Right lobe of liver (tissue), 6 donors: Measurements from ENCODE around the gene TSPAN14. TPM values are rescaled to one million over a fixed set of nuclear protein-coding genes. Genes with fewer than 3 reads are reported as not detected.

Experiments
- ATAC-seq, 4 donors: fragments of 200-7000 bp; cut with Tn5 transposase; one replicate each; pipeline ENCODE4 v1.9.1; 2020; ENCODE audit warnings: mild to moderate bottlenecking in 4 of 4, moderate library complexity in 4 of 4
- DNase-seq, 3 donors: peaks; one replicate each; pipeline ENCODE4 v3.0.0-alpha.2; 2020
- H3K27ac ChIP-seq, 3 donors: fragments of 200-600 bp; one replicate each; pipeline ENCODE4 v1.8.0; 2022
- H3K27me3 ChIP-seq, 2 donors: fragments of 200-600 bp; one replicate each; pipeline ENCODE4 v1.8.0; 2022
- H3K36me3 ChIP-seq, 4 donors: fragments of 200-600 bp; sonication (generic) in 1 of 4; one replicate each; pipeline versions ENCODE4 v1.5.1 to v1.8.0; 2017 to 2022; ENCODE audit warnings: control low read depth in 1 of 4
- H3K4me1 ChIP-seq, 4 donors: fragments of 200-600 bp; sonication (generic) in 1 of 4; one replicate each; pipeline versions ENCODE4 v1.5.1 to v1.8.0; 2017 to 2022; ENCODE audit warnings: control low read depth in 1 of 4
- H3K4me3 ChIP-seq, 3 donors: fragments of 200-600 bp; one replicate each; pipeline ENCODE4 v1.8.0; 2022
- H3K9me3 ChIP-seq, 4 donors: fragments of 200-600 bp; sonication (generic) in 1 of 4; one replicate each; pipeline versions ENCODE4 v1.5.1 to v1.8.0; 2017 to 2022; ENCODE audit warnings: control low read depth in 1 of 4
- POLR2A ChIP-seq: fragments of 450-650 bp; IDR thresholded peaks from one replicate; pipeline ENCODE4 v1.6.1; 2017; ENCODE audit warnings: antibody characterized with exemption, mild to moderate bottlenecking
- WGBS: methylation state at CpG from one replicate; pipeline ENCODE4 v1.1.6; 2018; ENCODE audit warnings: low coverage, low lambda C conversion rate; ENCODE audit not compliant: insufficient coverage; ENCODE audit errors: missing lambda C conversion rate; 5-methylcytosine and 5-hydroxymethylcytosine counted together
- intact Hi-C, 2 donors: fragments of 100-400 bp; cut with DNase I; formaldehyde crosslinking; loops; one replicate each; pipeline versions ENCODE4 v1.11.2 to v1.14.1; 2022
- total RNA-seq, 6 experiments: library from RNA; depleted of rRNA in 2 of 6; stranded (reverse); fragments of >200 nt in 2 of 6; fragmentation: NEBNext Ultra II Directional in 3 of 6; extraction: Animal tissue kit (Norgen Biotek cat#: 25700) in 3 of 6; gene quantifications; one replicate each; pipeline versions ENCODE4 v1.1.0 to v1.2.4, GENCODE V29; 2016 to 2023
- TF ChIP-seq, protein P1 (sequence below), 4 donors: fragments of 200-600 bp in 3 of 4; fragments of 450-650 bp in 1 of 4; IDR thresholded peaks; one replicate each; pipeline versions ENCODE4 v1.5.1 to v1.8.0; 2016 to 2022; ENCODE audit warnings: antibody characterized with exemption in 4 of 4, mild to moderate bottlenecking in 2 of 4
- donor health status: DM: no; HTN: yes; CAD: no.
- donor health status: DM: no; HTN: no; CAD: no.
- donor health status: DM: no; HTN: no; CAD: no.
- donor health status: DM: no; HTN: yes; CAD: no.
- donor health status: DM: no; HTN: yes; CAD: no.

TSPAN14 gene
- total RNA-seq, 6 experiments from 2014 or later: 22.1 to 39.0 (median 28.4) TPM

DNA sequence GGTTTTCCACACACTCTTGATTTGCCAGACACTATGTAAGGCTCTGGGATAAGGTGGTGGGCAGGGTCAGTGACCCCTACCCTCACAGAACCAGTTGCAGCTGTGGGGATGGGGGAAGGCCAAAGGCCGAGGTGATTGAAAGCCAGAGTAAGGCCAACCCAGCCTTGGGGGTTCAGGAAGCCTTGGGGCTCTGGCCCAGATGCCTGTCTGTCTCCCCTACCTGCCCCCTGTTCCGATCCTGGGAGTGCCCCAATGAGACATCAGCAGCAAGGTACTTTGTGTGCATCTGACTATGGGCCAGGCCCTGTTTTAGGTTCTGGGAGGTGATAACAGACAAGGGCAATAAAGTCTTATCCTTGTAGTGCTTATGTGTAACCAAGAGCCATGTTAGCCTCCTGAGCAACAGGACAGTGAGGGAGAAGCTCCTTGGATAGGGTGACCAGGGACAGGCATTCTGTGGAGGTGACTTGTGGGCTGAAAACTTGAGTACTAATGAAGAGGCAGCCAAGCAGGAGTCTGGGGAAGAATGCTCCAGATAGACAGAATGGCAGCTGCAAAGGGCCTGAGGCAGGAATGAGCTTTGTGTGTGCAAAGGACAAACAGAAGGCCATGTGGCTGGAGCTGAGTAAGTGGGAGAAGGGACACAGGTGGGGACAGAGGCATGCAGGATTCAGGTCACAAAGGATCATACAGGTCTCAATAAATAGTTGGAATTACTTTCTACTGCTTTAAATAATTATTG is 35.4 kb downstream of the TSPAN14 start:
- Histone ChIP-seq H3K4me1 (peaks cover 0 to 80% (median 20%) of the 10 kb centered on the region in 4 donors), H3K27ac (no peak overlapping the region), H3K27me3 (no peaks in the 10 kb centered on the region), H3K9me3 (no peaks in the 10 kb centered on the region), H3K4me3 (no peak overlapping the region), H3K36me3 (peaks cover 0 to 6% (median 0%) of the 10 kb centered on the region in 4 donors)
- TF ChIP-seq POLR2A: no peak
- TF ChIP-seq, protein P1, sequence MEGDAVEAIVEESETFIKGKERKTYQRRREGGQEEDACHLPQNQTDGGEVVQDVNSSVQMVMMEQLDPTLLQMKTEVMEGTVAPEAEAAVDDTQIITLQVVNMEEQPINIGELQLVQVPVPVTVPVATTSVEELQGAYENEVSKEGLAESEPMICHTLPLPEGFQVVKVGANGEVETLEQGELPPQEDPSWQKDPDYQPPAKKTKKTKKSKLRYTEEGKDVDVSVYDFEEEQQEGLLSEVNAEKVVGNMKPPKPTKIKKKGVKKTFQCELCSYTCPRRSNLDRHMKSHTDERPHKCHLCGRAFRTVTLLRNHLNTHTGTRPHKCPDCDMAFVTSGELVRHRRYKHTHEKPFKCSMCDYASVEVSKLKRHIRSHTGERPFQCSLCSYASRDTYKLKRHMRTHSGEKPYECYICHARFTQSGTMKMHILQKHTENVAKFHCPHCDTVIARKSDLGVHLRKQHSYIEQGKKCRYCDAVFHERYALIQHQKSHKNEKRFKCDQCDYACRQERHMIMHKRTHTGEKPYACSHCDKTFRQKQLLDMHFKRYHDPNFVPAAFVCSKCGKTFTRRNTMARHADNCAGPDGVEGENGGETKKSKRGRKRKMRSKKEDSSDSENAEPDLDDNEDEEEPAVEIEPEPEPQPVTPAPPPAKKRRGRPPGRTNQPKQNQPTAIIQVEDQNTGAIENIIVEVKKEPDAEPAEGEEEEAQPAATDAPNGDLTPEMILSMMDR (IDR thresholded peaks at IDR 0.05): no peak
- WGBS: 83% methylated on average over 1 of the region's 2 CpGs
- no peak for DNase-seq
- intact Hi-C loops: no loop called here
- no peak for ATAC-seq

DNA sequence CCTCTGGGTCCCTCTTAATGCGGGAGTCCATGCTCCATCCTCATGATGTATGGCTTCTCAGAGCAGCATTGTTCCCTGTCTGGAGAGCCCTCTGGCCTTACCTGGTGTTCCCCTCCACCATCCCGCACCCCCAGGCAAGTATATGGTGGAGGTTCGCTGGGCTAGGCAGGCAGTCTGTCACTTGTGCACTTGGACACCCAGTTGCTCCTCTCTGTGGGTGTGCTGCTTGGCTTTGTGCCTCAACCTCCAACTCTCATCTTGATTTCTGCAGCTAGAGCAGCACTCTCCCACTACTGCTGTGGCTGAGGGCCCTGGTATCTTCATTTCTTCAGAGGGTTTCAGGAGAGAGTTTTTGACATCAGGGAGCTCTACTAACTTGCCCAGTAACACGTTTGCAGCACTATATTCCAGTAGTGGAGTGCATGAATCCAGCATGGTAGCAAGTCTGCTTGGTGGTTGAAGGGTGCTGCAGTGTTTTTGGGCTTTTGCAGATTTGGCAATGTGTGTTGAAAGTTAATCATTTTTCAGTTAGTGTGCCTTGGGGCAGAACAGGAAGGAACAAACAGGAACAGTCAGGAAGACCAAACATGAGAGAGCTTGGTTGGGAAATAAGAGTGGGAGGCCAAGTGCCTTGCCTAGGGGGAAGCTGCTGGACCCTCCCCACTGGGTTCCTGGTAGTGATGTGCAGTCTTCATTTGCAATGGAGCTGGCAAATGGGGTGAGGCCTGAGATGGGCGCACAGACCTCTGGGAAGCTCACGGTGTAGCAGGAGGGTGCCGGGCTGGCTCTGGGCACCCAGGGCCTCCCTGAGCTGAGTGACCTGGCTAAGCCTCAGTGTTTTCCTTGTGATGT is 37.4 kb downstream of the TSPAN14 start:
- peaks cover 0 to 81% (median 22%) of the 10 kb centered on the region in 4 donors for H3K4me1 ChIP-seq
- intact Hi-C loops: no loop called here
- H3K4me3 ChIP-seq: peak overlapping the region in 1 of 3 donors; percentile 4
- ATAC-seq: peak; percentile 80 to 87 (median 84)
- no peaks in the 10 kb centered on the region for H3K27me3 ChIP-seq
- peak overlapping the region; percentile 57 to 90 (median 83) for H3K27ac ChIP-seq
- WGBS: 33% methylated on average over 2 of the region's 7 CpGs
- no peaks in the 10 kb centered on the region for H3K9me3 ChIP-seq
- TF ChIP-seq, protein P1 (IDR thresholded peaks at IDR 0.05): no peak
- peak; percentile 45 for TF ChIP-seq POLR2A
- peak; percentile 69 to 73 (median 71) for DNase-seq
- peaks cover 0 to 6% (median 0%) of the 10 kb centered on the region in 4 donors for H3K36me3 ChIP-seq

DNA sequence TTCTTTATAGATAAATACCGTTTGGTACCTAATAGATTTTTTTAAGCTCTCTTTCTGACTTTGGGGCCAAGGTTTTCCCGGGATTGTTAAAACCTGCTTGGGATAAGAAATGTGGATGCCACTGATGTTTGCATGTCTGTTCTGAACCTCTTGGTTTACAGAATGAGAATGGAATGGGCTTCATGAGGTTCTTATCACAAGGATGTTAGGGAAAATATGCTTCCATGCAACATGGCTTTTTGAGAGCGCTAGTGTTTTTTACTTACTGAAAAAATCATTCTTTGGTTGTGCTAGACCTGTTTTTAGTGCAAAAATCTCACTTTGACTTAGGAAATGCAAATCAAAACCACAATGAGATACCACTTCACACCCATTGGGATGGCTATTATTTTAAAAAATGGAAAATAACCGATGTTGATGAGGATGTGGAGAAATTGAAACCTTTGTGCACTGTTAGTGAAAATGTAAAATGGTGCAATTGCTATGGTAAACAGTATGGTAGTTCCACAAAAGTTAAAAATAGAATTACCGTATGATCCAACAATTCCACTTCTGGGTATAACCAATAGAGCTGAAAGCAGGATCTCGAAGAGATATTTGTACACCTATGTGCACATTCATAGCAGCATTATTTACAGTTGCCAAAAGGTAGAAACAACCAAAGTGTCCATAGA is 38.9 kb downstream of the TSPAN14 start:
- Histone ChIP-seq H3K27ac (peak overlapping the region; percentile 57 to 90 (median 83)), H3K36me3 (peaks cover 0 to 6% (median 0%) of the 10 kb centered on the region in 4 donors), H3K27me3 (no peaks in the 10 kb centered on the region), H3K4me1 (peaks cover 0 to 80% (median 27%) of the 10 kb centered on the region in 4 donors), H3K4me3 (no peak overlapping the region), H3K9me3 (no peaks in the 10 kb centered on the region)
- DNase-seq (no peak), ATAC-seq (no peak)
- WGBS: 59% methylated on average over 6 of the region's 6 CpGs
- TF ChIP-seq, protein P1 (IDR thresholded peaks at IDR 0.05): no peak
- no peak for TF ChIP-seq POLR2A
- intact Hi-C loops: no loop called here

DNA sequence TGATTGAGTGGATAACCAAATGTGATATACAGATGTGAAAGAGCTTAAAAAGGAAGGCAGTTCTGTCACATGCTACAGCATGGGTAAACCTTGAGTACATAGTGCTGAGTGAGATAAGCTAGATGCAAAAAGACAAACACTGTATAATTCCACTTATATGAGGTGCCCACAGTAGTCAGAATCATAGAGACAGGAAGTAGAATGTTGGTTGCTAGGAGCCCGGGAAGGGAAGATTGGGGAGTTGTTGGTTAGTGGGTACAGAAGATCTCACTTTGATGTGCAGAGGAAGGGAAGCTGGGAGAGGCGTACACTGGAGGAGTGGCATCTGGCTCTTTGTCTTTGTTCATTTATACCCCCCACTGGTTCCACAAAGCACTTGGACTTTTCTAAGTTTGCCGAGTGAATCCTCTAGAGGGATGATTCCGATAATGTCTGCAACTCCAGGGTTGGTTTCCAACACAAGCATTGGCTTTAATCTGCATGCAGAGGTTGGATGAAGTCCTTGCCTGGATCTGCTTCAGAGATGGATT is 39.5 kb downstream of the TSPAN14 start:
- H3K9me3 ChIP-seq: no peaks in the 10 kb centered on the region
- no peak for DNase-seq
- H3K27me3 ChIP-seq: no peaks in the 10 kb centered on the region
- intact Hi-C loops: no loop called here
- H3K4me1 ChIP-seq: peaks cover 0 to 80% (median 33%) of the 10 kb centered on the region in 4 donors
- H3K27ac ChIP-seq: peak overlapping the region in 1 of 3 donors; percentile 48
- ATAC-seq: no peak
- H3K4me3 ChIP-seq: no peak overlapping the region
- TF ChIP-seq, protein P1 (IDR thresholded peaks at IDR 0.05): no peak
- TF ChIP-seq POLR2A: no peak
- 40% methylated on average over 4 of the region's 4 CpGs for WGBS
- H3K36me3 ChIP-seq: peaks cover 0 to 6% (median 0%) of the 10 kb centered on the region in 4 donors
